ENCODE data around the gene FKBP9.

GRCh38 chr7:33039903-33040292 lies 82.7 kb downstream of the FKBP9 start:
- TF ChIP-seq CTCF (optimal IDR thresholded peaks at IDR 0.05 in 1 of 3, IDR thresholded peaks at IDR 0.05 in 1 of 3, conservative IDR thresholded peaks at IDR 0.05 in 1 of 3; ENCODE audit: extremely low read depth in 1 of 3, insufficient read depth in 2 of 3, low read length in 3 of 3) (no peak), EZH2 (IDR thresholded peaks at IDR 0.05; ENCODE audit: low read length) (no peak)

Data from keratinocyte (primary cell).